ENCODE results near the gene MSANTD1.

MSANTD1 gene

GRCh38 chr4:3213106-3213425 is 35.9 kb upstream of the MSANTD1 start:
- TF ChIP-seq CTCF (IDR thresholded peaks at IDR 0.05): no peak
- no peaks in the 10 kb centered on the region for H3K9me3 ChIP-seq
- no peak overlapping the region for H3K27ac ChIP-seq
- no peaks in the 10 kb centered on the region for H3K4me1 ChIP-seq (ENCODE audit: control insufficient read depth in 1 of 2, insufficient read depth in 1 of 2, low read depth in 1 of 2, low read length in 1 of 2)
- peaks cover 86% of the 10 kb centered on the region for H3K36me3 ChIP-seq
- no peak overlapping the region for H3K4me3 ChIP-seq (ENCODE audit: low read depth in 1 of 2, low read length in 1 of 2)
- no peaks in the 10 kb centered on the region for H3K27me3 ChIP-seq

GRCh38 chr4:3213661-3214250 is 35.2 kb upstream of the MSANTD1 start:
- Histone ChIP-seq H3K27ac (no peak overlapping the region), H3K4me3 (ENCODE audit: low read depth in 1 of 2, low read length in 1 of 2) (no peak overlapping the region), H3K36me3 (peaks cover 87% of the 10 kb centered on the region), H3K4me1 (ENCODE audit: control insufficient read depth in 1 of 2, insufficient read depth in 1 of 2, low read depth in 1 of 2, low read length in 1 of 2) (no peaks in the 10 kb centered on the region), H3K27me3 (no peaks in the 10 kb centered on the region), H3K9me3 (no peaks in the 10 kb centered on the region)
- no peak for TF ChIP-seq CTCF (IDR thresholded peaks at IDR 0.05)

DNA sequence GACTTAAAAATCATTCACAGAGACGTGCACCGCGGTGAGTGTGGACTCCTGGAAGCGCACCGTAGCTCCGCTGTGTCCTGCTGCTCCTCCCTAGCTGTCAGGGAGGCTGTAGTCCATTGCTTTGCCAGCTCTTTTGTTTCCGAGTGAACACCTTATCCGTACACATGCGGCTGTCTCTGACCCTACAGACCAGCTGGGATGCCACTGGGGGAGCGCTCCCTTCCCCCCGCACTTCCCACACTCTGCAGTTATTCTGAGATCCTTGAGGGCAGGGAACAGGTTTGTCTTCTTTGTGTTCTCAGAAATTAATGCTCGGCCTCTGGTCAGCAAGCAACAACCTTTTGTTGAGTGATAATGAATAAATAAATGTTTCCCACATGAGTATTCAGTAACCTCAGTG is 33.7 kb upstream of the MSANTD1 start:
- Histone ChIP-seq H3K27me3 (no peaks in the 10 kb centered on the region), H3K27ac (no peak overlapping the region), H3K4me3 (ENCODE audit: low read depth in 1 of 2, low read length in 1 of 2) (no peak overlapping the region), H3K4me1 (ENCODE audit: control insufficient read depth in 1 of 2, insufficient read depth in 1 of 2, low read depth in 1 of 2, low read length in 1 of 2) (no peaks in the 10 kb centered on the region), H3K36me3 (peaks cover 87% of the 10 kb centered on the region), H3K9me3 (no peaks in the 10 kb centered on the region)
- TF ChIP-seq CTCF (IDR thresholded peaks at IDR 0.05): no peak

GRCh38 chr4:3215733-3216132 is 33.2 kb upstream of the MSANTD1 start:
- Histone ChIP-seq H3K4me3 (ENCODE audit: low read depth in 1 of 2, low read length in 1 of 2) (no peak overlapping the region), H3K27me3 (no peaks in the 10 kb centered on the region), H3K9me3 (no peaks in the 10 kb centered on the region), H3K4me1 (ENCODE audit: control insufficient read depth in 1 of 2, insufficient read depth in 1 of 2, low read depth in 1 of 2, low read length in 1 of 2) (no peaks in the 10 kb centered on the region), H3K27ac (no peak overlapping the region), H3K36me3 (peaks cover 88% of the 10 kb centered on the region)
- no peak for TF ChIP-seq CTCF (IDR thresholded peaks at IDR 0.05)

- no peak overlapping the region for H3K4me3 ChIP-seq (ENCODE audit: low read depth in 1 of 2, low read length in 1 of 2)
- H3K27me3 ChIP-seq: no peaks in the 10 kb centered on the region
- H3K36me3 ChIP-seq: peaks cover 97% of the 10 kb centered on the region
- H3K4me1 ChIP-seq (ENCODE audit: control insufficient read depth in 1 of 2, insufficient read depth in 1 of 2, low read depth in 1 of 2, low read length in 1 of 2): no peaks in the 10 kb centered on the region
- no peak for TF ChIP-seq CTCF (IDR thresholded peaks at IDR 0.05)
- H3K27ac ChIP-seq: no peak overlapping the region
- H3K9me3 ChIP-seq: no peaks in the 10 kb centered on the region
Observed at GRCh38 chr4:3217266-3217665, 31.7 kb upstream of the MSANTD1 start.

- H3K27ac ChIP-seq: no peak overlapping the region
- no peaks in the 10 kb centered on the region for H3K4me1 ChIP-seq (ENCODE audit: control insufficient read depth in 1 of 2, insufficient read depth in 1 of 2, low read depth in 1 of 2, low read length in 1 of 2)
- no peak overlapping the region for H3K4me3 ChIP-seq (ENCODE audit: low read depth in 1 of 2, low read length in 1 of 2)
- no peaks in the 10 kb centered on the region for H3K9me3 ChIP-seq
- no peak for TF ChIP-seq CTCF (IDR thresholded peaks at IDR 0.05)
- no peaks in the 10 kb centered on the region for H3K27me3 ChIP-seq
- H3K36me3 ChIP-seq: peaks cover 97% of the 10 kb centered on the region
Observed at GRCh38 chr4:3217771-3218170, 31.2 kb upstream of the MSANTD1 start.

Measured in neutrophil (primary cell).